Activated CD4-positive, alpha-beta T cell treated with anti-CD3 and anti-CD28 coated beads, Interleukin-2, amount 10 ng/mL, durations not matched to agents 24 days and 14 days (primary cell): ENCODE results near the gene RELT. TPM values are rescaled to one million over a fixed set of nuclear protein-coding genes. Genes with fewer than 3 reads are reported as not detected.
"Not testable (repeated sequence)": the region's sequence is repeated elsewhere in the genome, so short reads cannot be mapped to it uniquely, and the experiment has no call there.

ENCODE experiments used
- DNase-seq: peaks from one replicate; pipeline ENCODE4 v3.0.0; 2022
- H3K27ac Mint-ChIP-seq: one replicate; pipeline ENCODE4 v1.8.0; 2022; ENCODE audit warnings: mild to moderate bottlenecking, mixed read lengths
- H3K27me3 Mint-ChIP-seq: one replicate; pipeline ENCODE4 v1.8.0; 2022; ENCODE audit warnings: mixed read lengths
- H3K36me3 Mint-ChIP-seq: one replicate; pipeline ENCODE4 v1.8.0; 2022; ENCODE audit warnings: low read depth, mild to moderate bottlenecking, mixed read lengths
- H3K4me1 Mint-ChIP-seq: one replicate; pipeline ENCODE4 v1.8.0; 2021; ENCODE audit warnings: mixed read lengths
- H3K4me3 Mint-ChIP-seq: one replicate; pipeline ENCODE4 v1.8.0; 2022; ENCODE audit warnings: mild to moderate bottlenecking, moderate library complexity, mixed read lengths
- H3K9me3 Mint-ChIP-seq: one replicate; pipeline ENCODE4 v1.8.0; 2021; ENCODE audit warnings: mixed read lengths
- intact Hi-C: fragments of 100-400 bp; cut with micrococcal nuclease; formaldehyde crosslinking; loops from one replicate; pipeline ENCODE4 v1.15.1; 2023
- total RNA-seq: library from RNA; stranded (reverse); gene quantifications from 2 replicates; pipeline ENCODE4 v1.2.3, GENCODE V29; 2022

RELT gene
- total RNA-seq, 1 donor from 2014 or later: 35.0 TPM

- H3K4me1 Mint-ChIP-seq: peaks cover 2% of the 10 kb centered on the region
- H3K27me3 Mint-ChIP-seq: no peaks in the 10 kb centered on the region
Measured at GRCh38 chr11:73422886-73423285, 46.7 kb downstream of the RELT start.

GRCh38 chr11:73423506-73423905, 47.3 kb downstream of the RELT start:
- Mint-ChIP-seq H3K4me3 (no peak overlapping the region), H3K4me1 (peaks cover 7% of the 10 kb centered on the region), H3K36me3 (peaks cover 4% of the 10 kb centered on the region), H3K9me3 (no peaks in the 10 kb centered on the region), H3K27me3 (no peaks in the 10 kb centered on the region), H3K27ac (no peak overlapping the region)
- intact Hi-C loops: no loop called here
- no peak for DNase-seq

More at GRCh38 chr11:73422886-73423285, 46.7 kb downstream of the RELT start:
- Mint-ChIP-seq H3K4me3 (no peak overlapping the region), H3K36me3 (peaks cover 9% of the 10 kb centered on the region), H3K27ac (no peak overlapping the region), H3K9me3 (no peaks in the 10 kb centered on the region)
- no peak for DNase-seq
- intact Hi-C loops: no loop called here

- Mint-ChIP-seq H3K27ac (no peak overlapping the region), H3K36me3 (peaks cover 3% of the 10 kb centered on the region), H3K9me3 (no peaks in the 10 kb centered on the region), H3K4me3 (no peak overlapping the region), H3K4me1 (peaks cover 7% of the 10 kb centered on the region), H3K27me3 (no peaks in the 10 kb centered on the region)
- no peak for DNase-seq
- intact Hi-C loops: no loop called here
Measured at GRCh38 chr11:73425108-73425507, 48.9 kb downstream of the RELT start.

- Mint-ChIP-seq H3K4me1 (peaks cover 7% of the 10 kb centered on the region), H3K27me3 (no peaks in the 10 kb centered on the region), H3K27ac (no peak overlapping the region), H3K4me3 (no peak overlapping the region), H3K36me3 (peaks cover 3% of the 10 kb centered on the region), H3K9me3 (no peaks in the 10 kb centered on the region)
- intact Hi-C loops: no loop called here
- DNase-seq: no peak
Measured at GRCh38 chr11:73426219-73426850, 50.1 kb downstream of the RELT start.

- Mint-ChIP-seq H3K27ac (peak overlapping the region; percentile 20), H3K4me3 (no peak overlapping the region), H3K36me3 (peaks cover 3% of the 10 kb centered on the region), H3K9me3 (no peaks in the 10 kb centered on the region), H3K4me1 (peaks cover 7% of the 10 kb centered on the region), H3K27me3 (no peaks in the 10 kb centered on the region)
- no peak for DNase-seq
- intact Hi-C loops: no loop called here
Measured at GRCh38 chr11:73428227-73428626, 52.0 kb downstream of the RELT start.

- H3K4me3 Mint-ChIP-seq: no peak overlapping the region
- peaks cover 3% of the 10 kb centered on the region for H3K36me3 Mint-ChIP-seq
- H3K4me1 Mint-ChIP-seq: peaks cover 7% of the 10 kb centered on the region
- no peaks in the 10 kb centered on the region for H3K27me3 Mint-ChIP-seq
- no peaks in the 10 kb centered on the region for H3K9me3 Mint-ChIP-seq
- H3K27ac Mint-ChIP-seq: no peak overlapping the region
- no peak for DNase-seq
- intact Hi-C loops: no loop called here
Measured at GRCh38 chr11:73428699-73429098, 52.5 kb downstream of the RELT start.

- H3K4me3 Mint-ChIP-seq: no peak overlapping the region
- H3K9me3 Mint-ChIP-seq: no peaks in the 10 kb centered on the region
- H3K36me3 Mint-ChIP-seq: peaks cover 3% of the 10 kb centered on the region
- no peak overlapping the region for H3K27ac Mint-ChIP-seq
- no peak for DNase-seq
- intact Hi-C loops: no loop called here
- no peaks in the 10 kb centered on the region for H3K27me3 Mint-ChIP-seq
- peaks cover 7% of the 10 kb centered on the region for H3K4me1 Mint-ChIP-seq
Measured at GRCh38 chr11:73429121-73429750, 53.0 kb downstream of the RELT start.

- intact Hi-C loops: no loop called here
- peaks cover 3% of the 10 kb centered on the region for H3K36me3 Mint-ChIP-seq
- H3K27ac Mint-ChIP-seq: no peak overlapping the region
- no peaks in the 10 kb centered on the region for H3K27me3 Mint-ChIP-seq
- H3K4me3 Mint-ChIP-seq: no peak overlapping the region
- no peaks in the 10 kb centered on the region for H3K9me3 Mint-ChIP-seq
- peaks cover 7% of the 10 kb centered on the region for H3K4me1 Mint-ChIP-seq
- no peak for DNase-seq
Measured at GRCh38 chr11:73430326-73430725, 54.1 kb downstream of the RELT start.

- Mint-ChIP-seq H3K36me3 (peaks cover 3% of the 10 kb centered on the region), H3K27ac (no peak overlapping the region), H3K9me3 (no peaks in the 10 kb centered on the region), H3K4me3 (no peak overlapping the region), H3K27me3 (no peaks in the 10 kb centered on the region), H3K4me1 (peaks cover 7% of the 10 kb centered on the region)
- no peak for DNase-seq
- intact Hi-C loops: no loop called here
Measured at GRCh38 chr11:73431396-73431795, 55.2 kb downstream of the RELT start.

- DNase-seq, H3K36me3 Mint-ChIP-seq, H3K4me3 Mint-ChIP-seq, H3K9me3 Mint-ChIP-seq, H3K27ac Mint-ChIP-seq, H3K27me3 Mint-ChIP-seq, intact Hi-C loops, H3K4me1 Mint-ChIP-seq: not testable (repeated sequence)
Measured at GRCh38 chr11:73436859-73437258, 60.7 kb downstream of the RELT start.

GRCh38 chr11:73439002-73439843, 63.0 kb downstream of the RELT start:
- Mint-ChIP-seq H3K4me1 (peaks cover 2% of the 10 kb centered on the region), H3K4me3 (no peak overlapping the region), H3K27me3 (no peaks in the 10 kb centered on the region), H3K36me3 (no peaks in the 10 kb centered on the region), H3K27ac (no peak overlapping the region), H3K9me3 (no peaks in the 10 kb centered on the region)
- intact Hi-C loops: no loop called here
- no peak for DNase-seq

- Mint-ChIP-seq H3K4me3 (no peak overlapping the region), H3K4me1 (peaks cover 5% of the 10 kb centered on the region), H3K27ac (no peak overlapping the region), H3K9me3 (no peaks in the 10 kb centered on the region), H3K27me3 (no peaks in the 10 kb centered on the region), H3K36me3 (peaks cover 1% of the 10 kb centered on the region)
- intact Hi-C loops: no loop called here
- no peak for DNase-seq
Measured at GRCh38 chr11:73445980-73446379, 69.8 kb downstream of the RELT start.

- intact Hi-C loops: no loop called here
- Mint-ChIP-seq H3K9me3 (no peaks in the 10 kb centered on the region), H3K4me1 (peaks cover 4% of the 10 kb centered on the region), H3K27me3 (no peaks in the 10 kb centered on the region), H3K4me3 (no peak overlapping the region), H3K27ac (no peak overlapping the region), H3K36me3 (peaks cover 3% of the 10 kb centered on the region)
- DNase-seq: no peak
Measured at GRCh38 chr11:73446766-73447165, 70.6 kb downstream of the RELT start.
